H9 (cell line): ENCODE data around the gene KLC1. TPM values are rescaled to one million over a fixed set of nuclear protein-coding genes. Genes with fewer than 3 reads are reported as not detected.

ENCODE experiments used
- DNase-seq: peaks from one replicate; pipeline ENCODE4 v3.0.0-alpha.2; 2017
- H2AFZ ChIP-seq: one replicate; pipeline ENCODE4 v1.6.1; 2013; ENCODE audit warnings: mild to moderate bottlenecking, low read length, control low read depth, moderate library complexity
- H2AK5ac ChIP-seq: 2 replicates; pipeline ENCODE4 v1.6.1; 2013; ENCODE audit warnings: low read length, control low read depth, mixed read lengths; ENCODE audit not compliant: insufficient read length
- H2BK120ac ChIP-seq: one replicate; pipeline ENCODE4 v1.6.1; 2013; ENCODE audit warnings: low read depth, mild to moderate bottlenecking, low read length, control low read depth, inconsistent platforms; ENCODE audit not compliant: poor library complexity, severe bottlenecking
- H2BK12ac ChIP-seq: 2 replicates; pipeline ENCODE4 v1.6.1; 2013; ENCODE audit warnings: low read length, control low read depth, mixed read lengths, low read depth; ENCODE audit not compliant: insufficient read length
- H2BK15ac ChIP-seq: 2 replicates; pipeline ENCODE4 v1.6.1; 2013; ENCODE audit warnings: low read depth, low read length, control low read depth
- H2BK20ac ChIP-seq: one replicate; pipeline ENCODE4 v1.6.1; 2013; ENCODE audit warnings: low read depth, mild to moderate bottlenecking, low read length, control low read depth, inconsistent platforms; ENCODE audit not compliant: poor library complexity, severe bottlenecking
- H2BK5ac ChIP-seq: 2 replicates; pipeline ENCODE4 v1.6.1; 2013; ENCODE audit warnings: low read length, control low read depth, mixed read lengths; ENCODE audit not compliant: insufficient read length
- H3K14ac ChIP-seq: 2 replicates; pipeline ENCODE4 v1.6.1; 2013; ENCODE audit warnings: low read length, control low read depth; ENCODE audit not compliant: insufficient read depth
- H3K18ac ChIP-seq: 2 replicates; pipeline ENCODE4 v1.6.1; 2013; ENCODE audit warnings: low read depth, mild to moderate bottlenecking, mixed read lengths, low read length, control low read depth; ENCODE audit not compliant: insufficient read length
- H3K23ac ChIP-seq: 2 replicates; pipeline ENCODE4 v1.6.1; 2013; ENCODE audit warnings: low read length, control low read depth, mixed read lengths, low read depth; ENCODE audit not compliant: insufficient read length
- H3K23me2 ChIP-seq: 2 replicates; pipeline ENCODE4 v1.6.1; 2013; ENCODE audit warnings: low read depth, mild to moderate bottlenecking, mixed read lengths, low read length, control low read depth; ENCODE audit not compliant: insufficient read length, poor library complexity, severe bottlenecking
- H3K27ac ChIP-seq: 2 replicates; pipeline ENCODE4 v1.5.1; 2013; ENCODE audit warnings: low read length, control low read depth, mixed read lengths, low read depth; ENCODE audit not compliant: insufficient read length
- H3K27me3 ChIP-seq: 2 replicates; pipeline ENCODE4 v1.6.1; 2013; ENCODE audit warnings: low read length, control low read depth, inconsistent platforms; ENCODE audit not compliant: insufficient read depth
- H3K4ac ChIP-seq: 2 replicates; pipeline ENCODE4 v1.6.1; 2013; ENCODE audit warnings: low read depth, mild to moderate bottlenecking, control low read depth, inconsistent platforms, low read length, moderate library complexity
- H3K4me1 ChIP-seq: 2 replicates; pipeline ENCODE4 v1.6.1; 2013; ENCODE audit warnings: low read length, control low read depth, inconsistent platforms; ENCODE audit not compliant: insufficient read depth
- H3K4me2 ChIP-seq: 2 replicates; pipeline ENCODE4 v1.6.1; 2013; ENCODE audit warnings: low read length, control low read depth, mixed read lengths; ENCODE audit not compliant: insufficient read length, insufficient read depth
- H3K56ac ChIP-seq: 2 replicates; pipeline ENCODE4 v1.6.1; 2013; ENCODE audit warnings: low read depth, mild to moderate bottlenecking, mixed read lengths, low read length, control low read depth; ENCODE audit not compliant: insufficient read length
- H3K79me1 ChIP-seq: 2 replicates; pipeline ENCODE4 v1.6.1; 2013; ENCODE audit warnings: low read depth, mild to moderate bottlenecking, moderate library complexity, low read length, control low read depth, inconsistent platforms; ENCODE audit not compliant: insufficient read depth, poor library complexity, severe bottlenecking
- H3K79me2 ChIP-seq: 2 replicates; pipeline ENCODE4 v1.6.1; 2013; ENCODE audit warnings: low read length, control low read depth, inconsistent platforms; ENCODE audit not compliant: insufficient read depth
- H3K9ac ChIP-seq: 2 replicates; pipeline ENCODE4 v1.6.1; 2013; ENCODE audit warnings: low read length, control low read depth, mixed read lengths; ENCODE audit not compliant: insufficient read length; ENCODE audit errors: extremely low read depth
- H3K9me3 ChIP-seq: one replicate; pipeline ENCODE4 v1.6.1; 2013; ENCODE audit warnings: low read depth, low read length, inconsistent platforms; ENCODE audit not compliant: control insufficient read depth
- H3T11ph ChIP-seq: one replicate; pipeline ENCODE4 v1.6.1; 2013; ENCODE audit warnings: mild to moderate bottlenecking, low read length, control low read depth, inconsistent platforms
- H4K20me1 ChIP-seq: one replicate; pipeline ENCODE4 v1.6.1; 2013; ENCODE audit not compliant: control insufficient read depth, insufficient read length, insufficient read depth
- H4K5ac ChIP-seq: 2 replicates; pipeline ENCODE4 v1.6.1; 2013; ENCODE audit warnings: low read depth, mild to moderate bottlenecking, mixed read lengths, low read length, control low read depth; ENCODE audit not compliant: insufficient read length
- H4K8ac ChIP-seq: replicated peaks from 2 replicates; pipeline ENCODE4 v1.6.1; 2013; ENCODE audit warnings: low read length, control low read depth, mixed read lengths, low read depth; ENCODE audit not compliant: insufficient read length
- H4K91ac ChIP-seq: 2 replicates; pipeline ENCODE4 v1.6.1; 2013; ENCODE audit warnings: low read depth, mild to moderate bottlenecking, moderate library complexity, mixed read lengths, low read length, control low read depth; ENCODE audit not compliant: insufficient read length
- H3K27ac Mint-ChIP-seq, 3 experiments: 2 replicates in 2 of 3; 3 replicates in 1 of 3; pipeline ENCODE4 v1.8.0; 2020 to 2021; ENCODE audit warnings: mixed read lengths in 3 of 3, mild to moderate bottlenecking in 1 of 3, moderate library complexity in 1 of 3
- H3K27me3 Mint-ChIP-seq: 2 replicates; pipeline ENCODE4 v1.8.0; 2021; ENCODE audit warnings: low read depth, mild to moderate bottlenecking, moderate library complexity, mixed read lengths
- H3K36me3 Mint-ChIP-seq, 3 experiments: 2 replicates in 2 of 3; 3 replicates in 1 of 3; pipeline ENCODE4 v1.8.0; 2020 to 2021; ENCODE audit warnings: low read depth in 3 of 3, mixed read lengths in 3 of 3; ENCODE audit not compliant: insufficient read depth in 1 of 3
- H3K4me1 Mint-ChIP-seq, 2 experiments: 2 replicates each; pipeline ENCODE4 v1.8.0; 2020; ENCODE audit warnings: mixed read lengths in 2 of 2
- H3K4me3 Mint-ChIP-seq, 2 experiments: 2 replicates in 1 of 2; 3 replicates in 1 of 2; pipeline ENCODE4 v1.8.0; 2020 to 2021; ENCODE audit warnings: mild to moderate bottlenecking in 2 of 2, mixed read lengths in 2 of 2, moderate library complexity in 1 of 2
- H3K9me3 Mint-ChIP-seq, 2 experiments: 2 replicates in 1 of 2; 3 replicates in 1 of 2; pipeline ENCODE4 v1.8.0; 2020; ENCODE audit warnings: mild to moderate bottlenecking in 2 of 2, mixed read lengths in 2 of 2, moderate library complexity in 1 of 2
- CTCF ChIP-seq: fragments of 200-600 bp; sonication (generic); conservative IDR thresholded peaks from 3 replicates; pipeline ENCODE4 v1.8.0; 2021; ENCODE audit warnings: antibody characterized with exemption, mild to moderate bottlenecking
- WGBS: extraction: QIAGEN DNeasy Blood & Tissue Kit; methylation state at CpG from one replicate; pipeline ENCODE4 v1.1.7; 2013; ENCODE audit warnings: missing lambda C conversion rate, low lambda C conversion rate, mixed read lengths; ENCODE audit not compliant: insufficient read length; ENCODE audit errors: extremely low coverage; 5-methylcytosine and 5-hydroxymethylcytosine counted together
- total RNA-seq: library from RNA; stranded (reverse); gene quantifications from 2 replicates; pipeline ENCODE4 v1.2.1, GENCODE V29; 2021

KLC1 gene
- total RNA-seq, 1 experiment from 2014 or later, result 143 TPM

- H2BK5ac ChIP-seq, result no peak overlapping the region
- no peak overlapping the region for H3K4ac ChIP-seq
- H2BK15ac ChIP-seq, result no peak overlapping the region
- H3K36me3 Mint-ChIP-seq, result peaks cover 2 to 22% (median 21%) of the 10 kb centered on the region in 3 experiments; a peak in 5 of 7 replicates
- H3K23me2 ChIP-seq, result no peaks in the 10 kb centered on the region
- no peak overlapping the region for H3K56ac ChIP-seq
- no peak overlapping the region for H3K9ac ChIP-seq
- H3K23ac ChIP-seq, result no peak overlapping the region
- H4K91ac ChIP-seq, result no peak overlapping the region
- no peaks in the 10 kb centered on the region for H3K27me3 ChIP-seq
- no peak overlapping the region for H2BK20ac ChIP-seq
- H3K27ac Mint-ChIP-seq, result peak overlapping the region in 2 of 3 experiments; percentile 14 to 35; a peak in 2 of 7 replicates
- no peak overlapping the region for H3T11ph ChIP-seq
- no peaks in the 10 kb centered on the region for H3K4me1 ChIP-seq
- H3K4me2 ChIP-seq, result no peak overlapping the region
- no peak overlapping the region for H4K5ac ChIP-seq
- H3K79me2 ChIP-seq, result no peaks in the 10 kb centered on the region; the same call in 1 of the 2 replicates
- no CpG with 5 or more reads among the region's 16 CpGs for WGBS
- H3K79me1 ChIP-seq, result peaks cover 7% of the 10 kb centered on the region
- no peak overlapping the region for H3K4me3 Mint-ChIP-seq
- no peaks in the 10 kb centered on the region for H3K9me3 ChIP-seq
- H2BK120ac ChIP-seq, result no peak overlapping the region
- H3K4me1 Mint-ChIP-seq, result peaks cover 0 to 6% of the 10 kb centered on the region in 2 experiments; a peak in 1 of 4 replicates
- no peak overlapping the region for H2AFZ ChIP-seq
- no peak overlapping the region for H2BK12ac ChIP-seq
- H3K27ac ChIP-seq, result no peak overlapping the region
- H4K8ac ChIP-seq, result no peak overlapping the region
- no peak overlapping the region for H3K14ac ChIP-seq
- no peaks in the 10 kb centered on the region for H3K27me3 Mint-ChIP-seq
- H4K20me1 ChIP-seq, result no peaks in the 10 kb centered on the region
- H3K9me3 Mint-ChIP-seq, result no peaks in the 10 kb centered on the region
- H3K18ac ChIP-seq, result no peak overlapping the region
- no peak overlapping the region for H2AK5ac ChIP-seq
- TF ChIP-seq CTCF, result no peak
- no peak for DNase-seq
Measured at GRCh38 chr14:103725739-103726395, 96.9 kb downstream of the KLC1 start.
